Head of caudate nucleus (tissue), 42 donors: Measurements from ENCODE around the gene TRAF3.
"Not testable (repeated sequence)": the region's sequence is repeated elsewhere in the genome, so short reads cannot be mapped to it uniquely, and the experiment has no call there.

Experiments used
- DNase-seq, 42 donors: peaks; one replicate each; pipeline versions ENCODE4 v3.0.0 to v3.0.0-alpha.2; 2020 to 2021; ENCODE audit warnings: mixed read lengths in 7 of 42
- intact Hi-C: fragments of 100-400 bp; cut with DNase I; formaldehyde crosslinking; loops from one replicate; pipeline ENCODE4 v1.15.0; 2022

TRAF3 gene

DNA sequence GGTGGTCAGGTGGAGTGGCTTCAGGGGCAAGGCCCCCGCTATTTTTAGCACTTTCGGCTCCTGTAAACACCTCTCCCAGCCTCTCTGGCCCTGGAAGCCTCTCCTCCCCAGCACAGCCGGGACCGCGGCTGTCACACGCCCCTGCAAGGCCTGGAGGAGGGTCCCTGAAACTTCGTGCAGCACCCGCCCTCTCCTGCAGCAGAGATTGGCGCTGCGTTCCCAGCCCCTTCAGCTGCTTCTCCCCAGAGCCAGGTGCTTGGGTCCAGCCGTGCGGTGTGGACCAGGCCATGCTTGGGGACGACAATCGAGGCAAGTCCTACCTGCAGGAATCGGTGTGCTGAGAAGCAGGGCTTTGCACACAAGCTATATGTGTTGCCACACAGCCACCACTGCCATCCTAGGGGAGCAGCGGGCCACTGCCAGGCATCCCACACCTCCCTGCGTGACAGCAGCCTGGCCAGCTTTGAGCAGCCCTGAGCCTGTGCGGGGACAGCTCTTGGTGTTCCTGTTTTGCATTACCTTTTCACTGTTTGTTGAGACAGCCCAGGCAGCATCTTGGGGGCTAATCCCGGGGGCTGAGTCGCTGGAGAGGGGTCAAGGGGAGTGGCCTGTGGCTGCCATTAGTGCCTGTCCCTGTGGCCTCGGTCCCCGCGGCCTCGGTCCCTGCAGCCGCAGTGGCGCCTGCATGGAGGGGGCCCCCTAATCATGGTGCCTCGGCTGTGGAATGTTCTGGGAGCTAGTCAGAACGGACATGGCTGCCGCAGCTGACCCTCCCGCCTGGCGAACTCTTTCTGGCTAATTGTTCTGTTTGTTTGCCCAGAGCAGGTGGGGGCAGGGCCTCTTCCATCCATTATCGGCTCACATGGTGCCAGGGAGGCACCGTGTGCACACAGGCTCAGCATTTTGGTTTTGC lies 27.6 kb upstream of the TRAF3 start:
- no peak for DNase-seq
- intact Hi-C loops = no loop called here

DNA sequence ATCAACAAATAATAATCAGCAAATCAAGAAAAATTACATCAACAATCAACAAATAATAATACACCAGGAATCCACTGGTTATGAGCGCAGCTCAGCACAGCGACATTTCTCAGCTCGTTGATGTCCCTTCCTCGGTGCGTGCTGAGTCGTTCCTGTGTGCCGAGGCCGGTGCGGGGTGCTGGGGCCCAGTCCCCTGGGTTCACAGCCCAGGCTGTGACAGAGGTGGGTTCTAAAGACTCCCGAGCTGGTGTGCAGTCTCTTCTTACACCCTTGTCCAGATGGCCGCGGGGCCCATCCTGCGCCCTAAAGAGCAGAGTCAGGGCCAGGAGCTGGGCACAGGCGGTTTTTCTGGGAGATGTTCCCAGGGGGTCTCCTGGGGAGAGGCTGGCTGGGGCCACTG lies 26.9 kb upstream of the TRAF3 start:
- DNase-seq = no peak
- intact Hi-C loops = no loop called here

DNA sequence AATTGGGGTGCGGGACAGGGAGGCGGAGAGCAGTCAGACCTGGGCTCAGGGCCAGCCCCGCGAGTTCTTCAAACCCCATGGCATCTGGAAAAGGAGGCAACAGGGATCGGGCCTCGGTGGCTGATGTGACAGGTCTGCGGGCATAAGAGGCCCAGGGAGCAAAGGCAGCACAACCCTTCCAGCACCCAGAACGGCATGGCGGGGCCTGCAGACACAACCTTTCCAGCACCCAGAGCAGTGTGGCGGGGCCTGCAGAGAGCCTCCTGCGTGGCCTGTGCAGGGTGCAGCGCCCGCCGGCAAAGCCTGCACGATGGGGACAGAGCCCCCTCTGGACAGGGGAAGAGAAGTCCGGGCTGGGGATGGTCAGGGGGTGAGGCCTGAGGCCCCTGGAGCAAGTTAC lies 26.2 kb upstream of the TRAF3 start:
- no peak for DNase-seq
- intact Hi-C loops = no loop called here

DNA sequence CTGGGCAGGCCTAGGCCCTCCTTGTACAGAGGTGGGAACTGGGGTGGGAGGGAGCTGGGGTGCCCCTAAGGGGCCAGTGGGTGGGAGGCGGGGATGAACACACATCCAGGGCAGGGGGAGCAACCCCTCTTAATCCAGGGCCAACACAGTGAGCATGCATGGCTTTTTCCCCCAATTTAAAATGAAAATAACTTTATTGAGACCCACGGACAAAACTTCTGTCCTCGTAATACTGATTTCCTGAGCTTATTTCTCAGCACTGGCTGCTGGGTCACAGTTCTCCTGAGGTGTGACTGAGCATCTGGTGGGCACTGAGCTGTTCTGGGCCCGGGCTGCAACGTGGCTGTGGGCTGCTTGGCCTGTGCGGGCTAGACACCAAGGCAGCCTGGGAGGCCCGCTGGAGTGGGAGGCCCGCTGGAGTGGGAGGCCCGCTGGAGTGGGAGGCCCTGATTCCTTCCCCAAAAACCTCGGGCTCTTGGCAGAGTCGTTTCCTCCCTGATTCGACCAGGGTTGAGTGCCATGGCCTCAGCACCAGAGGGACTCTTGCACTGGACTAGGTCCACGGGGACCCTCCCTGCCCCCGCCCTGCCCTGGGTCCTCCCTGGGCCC lies 24.9 kb upstream of the TRAF3 start:
- no peak for DNase-seq
- intact Hi-C loops = no loop called here

DNA sequence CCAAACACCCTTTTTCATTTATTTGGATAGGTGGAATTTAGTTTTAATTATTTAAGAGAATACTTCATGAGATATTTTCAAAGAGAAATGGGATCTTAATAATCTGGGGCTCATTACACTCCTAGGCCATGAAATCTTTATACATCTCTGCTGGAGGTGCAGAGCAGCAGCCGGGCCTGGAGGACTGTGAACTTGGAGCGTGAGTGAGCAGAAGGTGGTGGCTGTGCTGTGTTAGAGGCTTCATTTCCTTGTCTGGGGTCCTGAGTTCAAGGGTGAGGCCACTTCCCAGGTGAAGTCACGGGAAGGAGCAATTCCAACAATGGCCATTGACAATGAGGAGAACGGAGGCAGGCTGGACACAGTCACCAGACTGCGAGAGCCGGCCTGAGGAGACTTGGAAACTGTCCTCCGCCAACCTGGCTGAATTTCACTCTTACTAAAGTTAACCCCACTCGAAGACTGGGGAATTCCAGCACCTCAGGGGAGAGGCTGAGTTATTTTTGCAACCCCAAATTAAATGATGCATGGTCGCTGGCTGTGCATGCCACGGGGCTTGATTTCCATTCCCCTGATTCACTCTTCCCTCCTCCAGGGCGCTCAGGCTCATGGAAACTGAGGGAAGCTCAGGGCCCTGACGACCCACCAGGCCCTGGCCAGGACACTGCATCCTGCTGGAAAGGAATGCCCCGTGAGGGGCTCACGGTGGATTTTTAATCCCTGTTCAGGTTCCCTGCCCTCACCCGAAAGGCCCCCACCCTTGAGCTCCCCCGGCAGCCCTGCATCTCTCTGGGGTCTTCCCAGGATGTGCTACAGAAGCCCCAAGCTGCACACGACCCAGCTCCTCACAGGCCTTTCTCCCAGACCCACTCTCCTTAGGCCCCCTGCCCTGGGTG lies 22.6 kb upstream of the TRAF3 start:
- DNase-seq = no peak
- intact Hi-C loops = no loop called here

DNA sequence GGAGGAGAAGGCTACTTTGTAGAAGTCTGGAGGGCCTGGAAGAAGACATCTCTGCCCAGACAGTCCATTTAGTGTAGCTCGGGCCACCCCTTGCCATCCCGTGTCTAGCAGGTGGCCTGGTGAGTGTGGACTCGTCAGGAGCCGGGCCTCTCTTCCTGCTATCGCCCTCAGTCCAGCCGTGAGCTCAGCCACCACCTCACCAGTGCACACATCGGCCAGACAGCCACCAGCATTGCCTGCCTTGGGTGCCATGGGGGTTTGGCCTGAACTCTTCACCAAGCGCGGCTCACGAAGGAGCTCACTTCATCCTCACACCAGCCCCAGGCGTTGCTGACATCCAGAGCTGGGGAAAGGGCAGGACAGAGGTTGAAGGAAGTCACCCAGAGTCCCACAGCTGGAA lies 19.6 kb upstream of the TRAF3 start:
- intact Hi-C loops = no loop called here
- no peak for DNase-seq

DNA sequence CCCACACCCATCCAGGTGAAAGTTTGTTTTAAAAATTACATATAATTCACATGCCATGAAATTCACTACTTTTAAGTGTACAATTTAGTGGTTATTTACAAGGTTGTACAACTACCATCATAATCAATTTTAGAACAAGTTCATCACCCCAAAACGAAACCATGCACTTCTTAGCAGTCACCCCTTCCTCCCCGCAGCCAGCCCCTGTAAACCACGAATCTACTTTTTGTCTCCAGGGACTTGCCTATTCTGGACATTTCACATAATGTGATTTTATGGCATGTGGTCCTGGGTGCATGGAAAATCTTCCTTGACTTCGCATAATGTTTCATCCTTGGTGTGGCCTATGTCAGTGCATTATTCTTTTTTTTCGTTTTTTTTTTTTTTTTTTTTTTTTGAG lies 19.2 kb upstream of the TRAF3 start:
- intact Hi-C loops = no loop called here
- no peak for DNase-seq

DNA sequence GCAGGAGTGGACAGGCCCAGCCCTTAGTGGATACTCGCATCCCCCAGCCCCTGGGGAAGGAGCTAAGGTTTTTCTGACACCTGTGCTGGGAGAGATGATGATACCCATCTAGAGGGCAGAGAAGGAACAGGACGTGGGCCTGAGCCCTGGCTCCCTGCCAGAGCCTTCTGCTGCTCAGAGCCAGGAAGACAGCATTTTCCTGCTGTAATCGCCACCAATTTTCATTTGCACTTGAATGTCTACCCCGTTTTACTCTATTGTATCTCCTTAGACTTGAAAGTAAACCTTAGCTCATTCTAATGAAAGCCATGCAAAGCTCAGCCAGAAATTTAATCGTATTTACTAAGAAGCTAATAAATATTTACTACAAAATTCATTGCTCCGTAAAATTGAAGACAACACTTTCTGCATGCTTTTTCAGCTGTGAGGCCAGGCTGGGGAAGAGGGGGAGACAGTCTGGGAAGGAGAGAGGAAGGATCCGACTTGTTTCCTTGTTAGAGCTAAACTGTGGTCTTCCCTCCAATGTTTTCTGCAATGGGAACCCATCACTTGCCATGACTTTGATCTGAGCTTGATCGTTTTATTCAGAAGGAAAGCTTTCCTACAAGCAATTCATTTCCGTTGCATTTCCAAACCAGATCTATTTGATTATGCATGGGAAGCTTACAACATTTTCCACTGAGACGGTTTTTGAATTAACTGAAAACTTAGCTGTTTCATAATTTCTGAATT lies 17.6 kb upstream of the TRAF3 start:
- intact Hi-C loops = no loop called here
- DNase-seq = no peak

DNA sequence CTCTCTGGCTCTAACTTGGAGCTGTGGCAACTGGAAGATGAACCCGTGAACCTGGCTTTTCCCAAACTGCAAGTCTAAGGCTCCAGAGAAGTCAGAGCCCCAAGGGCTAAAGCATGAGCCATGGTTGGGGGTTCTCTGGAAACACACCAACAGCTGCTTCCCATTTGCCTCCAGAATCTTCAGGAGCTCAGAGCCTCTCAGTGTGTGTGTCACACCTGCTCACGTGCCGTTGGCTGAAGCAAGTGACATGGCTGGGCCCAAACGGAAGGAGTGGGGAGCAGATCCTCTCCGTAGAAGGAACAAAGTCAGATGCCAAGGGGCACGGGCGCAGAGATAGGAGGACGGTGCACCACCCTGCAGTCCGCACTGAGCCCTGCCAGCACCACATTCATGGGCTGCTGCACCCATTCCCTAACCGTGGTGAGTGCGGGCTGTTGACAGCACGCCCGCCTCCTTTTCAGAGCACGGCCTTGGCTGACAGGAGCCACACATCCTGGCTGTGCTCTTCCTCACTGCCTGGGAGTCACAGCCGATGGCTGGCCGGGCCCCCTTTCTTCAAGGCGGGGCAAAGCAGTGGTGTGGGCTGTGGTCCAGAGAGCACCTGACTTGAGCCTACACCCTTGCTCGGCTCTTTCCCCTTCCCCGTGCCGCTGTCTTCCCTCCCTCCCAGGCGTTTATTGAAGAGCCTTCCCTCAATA lies 16.6 kb upstream of the TRAF3 start:
- DNase-seq = no peak
- intact Hi-C loops = no loop called here

DNA sequence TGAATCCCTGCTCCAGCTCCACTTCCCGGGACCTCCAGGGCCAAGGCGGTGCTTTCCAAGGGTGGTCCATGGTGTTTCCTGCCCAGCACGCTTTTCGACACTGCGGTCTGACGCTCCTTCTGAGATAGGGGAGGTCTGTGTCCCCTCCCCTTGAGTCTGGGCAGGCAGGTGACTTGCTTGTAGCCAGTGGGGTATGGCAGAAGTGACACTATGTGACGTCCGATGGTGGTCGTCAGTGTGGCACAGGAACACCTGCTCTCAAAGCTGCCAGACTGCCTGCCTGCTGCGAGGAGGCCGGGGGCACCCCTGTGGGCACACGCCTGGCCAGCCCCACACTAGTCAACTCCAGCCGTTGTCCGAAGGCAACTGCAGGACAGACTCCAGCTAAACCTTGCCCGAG lies 16.0 kb upstream of the TRAF3 start:
- intact Hi-C loops = no loop called here
- no peak for DNase-seq

DNA sequence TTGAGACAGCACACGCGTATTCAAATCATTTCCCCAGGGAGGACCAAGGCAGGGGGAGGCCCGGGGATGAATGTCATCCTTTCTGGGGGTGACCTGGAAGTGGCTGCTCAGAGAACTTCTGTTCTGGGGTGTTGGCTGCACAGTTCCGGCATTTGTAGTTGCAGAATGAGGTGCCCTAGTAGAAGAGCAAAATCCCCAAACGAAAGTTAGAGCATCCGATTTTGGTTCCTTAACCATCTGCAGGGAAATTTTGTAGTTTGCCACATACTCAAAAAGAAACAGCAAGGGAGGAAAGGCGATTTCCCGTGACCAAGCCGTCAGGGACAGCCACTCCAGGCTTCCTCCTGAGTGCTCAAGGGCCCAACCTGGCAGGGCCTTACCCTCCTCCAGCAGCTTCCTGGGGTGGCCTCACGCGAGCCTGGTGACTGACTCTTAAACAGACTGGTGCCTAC lies 13.0 kb upstream of the TRAF3 start:
- intact Hi-C loops = no loop called here
- no peak for DNase-seq

DNA sequence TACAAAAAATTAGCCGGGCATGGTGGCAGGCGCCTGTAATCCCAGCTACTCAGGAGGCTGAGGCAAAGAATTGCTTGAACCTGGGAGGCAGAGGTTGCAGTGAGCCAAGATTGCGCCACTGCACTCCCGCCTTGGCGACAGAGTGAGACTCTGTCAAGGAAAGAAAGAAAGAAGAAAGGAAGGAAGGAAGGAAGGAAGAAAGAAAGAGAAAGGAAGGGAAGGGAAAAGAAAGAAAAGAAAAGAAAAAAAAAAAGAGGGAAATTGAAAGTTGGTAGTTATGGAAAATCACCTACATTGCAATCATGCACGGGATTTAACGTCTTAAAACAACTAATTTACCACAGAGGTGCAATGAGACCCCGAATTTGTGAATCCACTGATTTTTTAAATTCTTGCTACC lies 11.5 kb upstream of the TRAF3 start:
- DNase-seq, intact Hi-C loops: not testable (repeated sequence)

DNA sequence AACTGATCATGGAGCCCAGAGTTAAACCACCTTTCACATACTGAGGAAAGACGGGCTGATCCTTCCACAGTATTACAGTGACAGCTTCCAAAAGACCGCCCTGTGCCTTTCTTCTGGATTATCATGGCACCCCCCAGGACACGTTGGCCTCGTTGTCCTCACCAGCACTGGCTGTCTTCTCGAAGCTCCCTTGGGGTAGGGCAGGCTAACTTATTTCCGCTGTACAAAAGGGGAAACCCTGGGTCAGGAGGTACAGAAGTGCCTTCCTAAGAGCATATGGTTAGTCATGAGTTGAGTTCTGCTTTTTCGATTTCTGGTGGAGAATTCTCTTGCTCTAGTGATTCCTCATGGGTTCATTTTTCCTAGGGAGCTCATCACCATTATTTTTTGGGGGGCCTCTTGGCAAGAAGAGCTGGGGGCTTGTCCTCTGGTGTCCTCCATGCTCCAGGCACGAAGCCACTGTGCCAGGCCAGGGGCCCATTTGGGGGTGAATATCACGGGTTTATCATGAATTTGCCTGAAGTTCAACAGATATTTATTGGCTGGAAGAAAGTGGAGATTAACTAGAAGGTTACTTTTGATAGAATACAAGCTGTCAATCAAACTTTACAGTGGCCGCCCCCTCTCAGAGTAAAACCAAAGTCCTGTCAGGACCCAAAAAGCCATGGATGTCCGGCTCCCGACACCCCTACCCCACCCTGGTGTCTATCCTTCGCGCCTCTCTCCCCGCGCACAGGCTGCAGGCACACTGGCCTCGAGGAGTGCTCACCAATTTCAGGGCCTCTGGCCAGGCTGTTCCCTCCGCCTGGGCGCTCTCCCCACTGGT lies 8.8 kb upstream of the TRAF3 start:
- DNase-seq = peak in 7 of 42 donors; percentile 10 to 53 (median 28)
- intact Hi-C loops = no loop called here

DNA sequence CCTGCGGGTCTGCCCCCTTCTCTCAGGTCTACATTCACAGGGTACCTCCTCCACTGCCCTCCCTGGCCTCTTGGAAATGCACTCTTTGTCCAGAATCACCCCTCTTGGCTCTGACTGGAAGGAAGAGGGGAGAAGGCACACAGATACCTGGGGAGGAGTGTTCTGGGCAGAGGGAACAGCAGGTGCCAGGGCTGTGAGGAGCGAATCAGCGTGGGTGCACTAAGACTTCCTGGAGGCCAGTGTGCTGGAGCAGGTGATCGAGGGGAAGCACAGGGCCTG lies 8.3 kb upstream of the TRAF3 start:
- DNase-seq = no peak
- intact Hi-C loops = no loop called here

DNA sequence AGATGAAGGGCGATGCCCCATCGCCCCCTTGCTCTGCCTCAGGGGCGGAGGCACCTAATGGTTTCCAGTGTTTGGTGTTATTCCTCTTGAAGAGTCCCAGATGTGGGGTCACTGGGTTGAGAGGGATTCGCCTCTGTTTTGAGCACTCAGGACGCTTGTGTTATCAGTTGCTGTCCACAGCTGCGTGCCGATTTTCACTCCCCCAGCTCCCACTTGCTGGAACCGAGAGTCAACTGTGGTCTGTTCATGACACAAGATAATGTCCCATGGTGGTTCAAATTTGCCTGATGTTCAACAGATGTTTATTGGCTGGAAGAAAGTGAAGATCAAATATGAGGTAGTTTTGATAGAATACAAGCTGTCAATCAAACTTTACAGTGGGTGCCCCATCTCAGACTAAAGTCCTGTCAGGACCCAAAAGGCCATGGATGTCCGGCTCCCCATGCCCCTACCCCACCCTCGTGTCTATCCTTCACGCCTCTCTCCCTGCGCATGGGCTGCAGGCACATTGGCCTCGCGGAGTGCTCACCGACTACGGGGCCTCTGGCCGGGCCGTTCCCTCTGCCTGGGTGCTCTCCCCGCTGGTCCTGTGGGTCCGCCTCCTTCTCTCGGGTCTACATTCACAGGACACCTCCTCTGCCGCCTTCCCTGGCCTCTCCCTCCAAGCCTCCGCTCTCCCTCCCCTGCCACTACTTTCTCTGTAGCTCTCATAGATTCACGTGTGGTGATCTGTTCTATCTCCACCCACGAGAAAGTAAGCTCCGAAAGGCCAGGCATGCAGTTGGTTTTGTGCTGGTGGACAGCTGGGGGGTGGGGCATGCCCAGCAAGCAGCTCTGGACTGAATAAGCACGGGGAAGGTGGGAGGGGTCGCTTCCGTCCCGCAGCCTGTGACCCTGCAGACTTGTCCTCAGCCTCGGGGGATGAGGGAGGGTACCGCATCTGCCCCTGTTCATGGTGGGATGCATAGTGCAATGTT lies 6.8 kb upstream of the TRAF3 start:
- intact Hi-C loops = loop anchor here (10.0 kb wide), 2 partner anchors 174 to 284 kb away; partner anchors contain the start of gene CDC42BPB
- no peak for DNase-seq

DNA sequence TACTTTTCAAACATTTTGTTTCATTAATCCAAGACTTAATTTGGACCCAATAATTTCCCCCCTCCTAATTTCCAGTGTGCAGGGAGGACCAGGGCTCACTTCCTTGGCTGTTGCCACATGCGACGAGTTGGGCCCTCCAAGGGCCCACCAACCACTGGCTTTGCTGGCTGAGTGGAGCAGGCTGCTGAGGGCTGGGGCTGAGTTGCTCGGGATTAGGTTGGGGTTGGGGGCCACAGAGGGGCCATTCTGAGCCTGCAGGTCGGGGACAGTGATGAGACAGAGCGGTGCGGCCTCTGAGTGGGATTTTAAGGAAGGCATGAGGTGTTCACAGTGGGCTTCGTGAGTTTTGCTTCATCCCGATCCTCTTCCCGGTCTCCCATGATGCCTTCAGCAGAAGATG lies 6.1 kb upstream of the TRAF3 start:
- intact Hi-C loops = loop anchor here (10.0 kb wide), 2 partner anchors 174 to 284 kb away; partner anchors contain the start of gene CDC42BPB
- no peak for DNase-seq
